PFSK-1 (cell line): ENCODE measurements around the gene KYAT1.

Source experiments
- POLR2AphosphoS5 ChIP-seq: IDR thresholded peaks from 2 replicates; pipeline ENCODE4 v1.6.1; 2012; ENCODE audit warnings: low read depth, mild to moderate bottlenecking, control low read depth, low read length, moderate library complexity
- TAF1 ChIP-seq: IDR thresholded peaks from 2 replicates; pipeline ENCODE4 v1.6.1; 2012; ENCODE audit warnings: low read length, control low read depth, borderline replicate concordance; ENCODE audit not compliant: insufficient read depth
- TF ChIP-seq, protein P1 (sequence below), 2 experiments: IDR thresholded peaks; 2 replicates each; pipeline versions ENCODE4 v1.6.1 to v1.8.0; 2011 to 2012; ENCODE audit warnings: low read depth in 2 of 2, low read length in 2 of 2, control low read depth in 1 of 2, inconsistent platforms in 1 of 2, mild to moderate bottlenecking in 1 of 2, moderate library complexity in 1 of 2; ENCODE audit not compliant: insufficient read depth in 1 of 2

DNA sequence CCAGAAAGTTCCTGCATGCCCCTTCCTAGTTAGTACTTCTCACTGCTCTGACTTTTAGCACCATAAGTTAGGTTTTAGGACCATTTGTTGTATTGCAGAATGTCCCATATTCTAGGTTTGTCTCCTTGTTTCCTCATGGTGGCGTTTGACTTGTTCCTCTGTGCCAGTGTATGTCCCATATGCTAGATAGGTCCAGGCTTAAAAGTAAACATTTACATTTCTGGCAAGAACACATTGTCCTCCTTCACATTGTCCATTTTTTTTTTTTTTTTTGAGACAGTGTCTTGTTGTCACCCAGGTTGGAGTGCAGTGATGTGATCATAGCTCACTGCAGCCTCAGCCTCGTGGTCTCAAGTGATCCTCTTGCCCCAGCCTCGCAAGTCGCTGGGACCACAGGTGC is 79.3 kb downstream of the KYAT1 start:
- no peak for TF ChIP-seq TAF1
- no peak for TF ChIP-seq POLR2AphosphoS5
- TF ChIP-seq, protein P1, sequence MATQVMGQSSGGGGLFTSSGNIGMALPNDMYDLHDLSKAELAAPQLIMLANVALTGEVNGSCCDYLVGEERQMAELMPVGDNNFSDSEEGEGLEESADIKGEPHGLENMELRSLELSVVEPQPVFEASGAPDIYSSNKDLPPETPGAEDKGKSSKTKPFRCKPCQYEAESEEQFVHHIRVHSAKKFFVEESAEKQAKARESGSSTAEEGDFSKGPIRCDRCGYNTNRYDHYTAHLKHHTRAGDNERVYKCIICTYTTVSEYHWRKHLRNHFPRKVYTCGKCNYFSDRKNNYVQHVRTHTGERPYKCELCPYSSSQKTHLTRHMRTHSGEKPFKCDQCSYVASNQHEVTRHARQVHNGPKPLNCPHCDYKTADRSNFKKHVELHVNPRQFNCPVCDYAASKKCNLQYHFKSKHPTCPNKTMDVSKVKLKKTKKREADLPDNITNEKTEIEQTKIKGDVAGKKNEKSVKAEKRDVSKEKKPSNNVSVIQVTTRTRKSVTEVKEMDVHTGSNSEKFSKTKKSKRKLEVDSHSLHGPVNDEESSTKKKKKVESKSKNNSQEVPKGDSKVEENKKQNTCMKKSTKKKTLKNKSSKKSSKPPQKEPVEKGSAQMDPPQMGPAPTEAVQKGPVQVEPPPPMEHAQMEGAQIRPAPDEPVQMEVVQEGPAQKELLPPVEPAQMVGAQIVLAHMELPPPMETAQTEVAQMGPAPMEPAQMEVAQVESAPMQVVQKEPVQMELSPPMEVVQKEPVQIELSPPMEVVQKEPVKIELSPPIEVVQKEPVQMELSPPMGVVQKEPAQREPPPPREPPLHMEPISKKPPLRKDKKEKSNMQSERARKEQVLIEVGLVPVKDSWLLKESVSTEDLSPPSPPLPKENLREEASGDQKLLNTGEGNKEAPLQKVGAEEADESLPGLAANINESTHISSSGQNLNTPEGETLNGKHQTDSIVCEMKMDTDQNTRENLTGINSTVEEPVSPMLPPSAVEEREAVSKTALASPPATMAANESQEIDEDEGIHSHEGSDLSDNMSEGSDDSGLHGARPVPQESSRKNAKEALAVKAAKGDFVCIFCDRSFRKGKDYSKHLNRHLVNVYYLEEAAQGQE (IDR thresholded peaks at IDR 0.05; ENCODE audit: insufficient read depth in 1 of 2, low read depth in 2 of 2, low read length in 2 of 2), result no peak
